Adrenal gland (tissue), 12 donors: Measurements from ENCODE around the gene VGLL4. TPM values are rescaled to one million over a fixed set of nuclear protein-coding genes. Genes with fewer than 3 reads are reported as not detected.
A peak's percentile ranks its signal among the peaks of the same experiment; 100 is the strongest.

ENCODE experiments used
- DNase-seq, 7 donors: peaks; one replicate each; pipeline ENCODE4 v3.0.0-alpha.2; 2019 to 2020
- H3K27ac ChIP-seq, 5 donors: fragments of 200-600 bp; sonication (generic) in 4 of 5; 1 replicate in 3 of 5; 2 replicates in 2 of 5; pipeline versions ENCODE4 v1.5.1 to v1.8.0; 2016 to 2020; ENCODE audit warnings: mild to moderate bottlenecking in 1 of 5
- H3K27me3 ChIP-seq: fragments of 200-600 bp; 2 replicates; pipeline ENCODE4 v1.8.0; 2021
- H3K36me3 ChIP-seq, 2 donors: fragments of 200-600 bp; replicated peaks in 1 of 2; 1 replicate in 1 of 2; 2 replicates in 1 of 2; pipeline versions ENCODE4 v1.5.1 to v1.8.0; 2018 to 2022
- H3K4me1 ChIP-seq, 2 donors: fragments of 200-600 bp; replicated peaks in 1 of 2; 1 replicate in 1 of 2; 2 replicates in 1 of 2; pipeline versions ENCODE4 v1.5.1 to v1.8.0; 2018 to 2021
- H3K4me3 ChIP-seq, 4 donors: fragments of 200-600 bp; sonication (generic) in 3 of 4; one replicate each; pipeline ENCODE4 v1.5.1; 2016 to 2018
- H3K9me3 ChIP-seq, 3 donors: fragments of 200-600 bp; sonication (generic) in 1 of 3; replicated peaks in 1 of 3; 1 replicate in 2 of 3; 2 replicates in 1 of 3; pipeline versions ENCODE4 v1.5.1 to v1.8.0; 2016 to 2021
- CTCF ChIP-seq, 6 experiments: fragments of 450-650 bp in 4 of 6; fragments of 200-600 bp in 2 of 6; sonication (generic) in 1 of 6; IDR thresholded peaks; 1 replicate in 5 of 6; 2 replicates in 1 of 6; pipeline versions ENCODE4 v1.5.1 to v1.8.0; 2016 to 2021; ENCODE audit warnings: antibody characterized with exemption in 6 of 6, mild to moderate bottlenecking in 2 of 6, moderate library complexity in 1 of 6
- POLR2A ChIP-seq, 2 donors: fragments of 450-650 bp; IDR thresholded peaks; one replicate each; pipeline ENCODE4 v1.6.1; 2017; ENCODE audit warnings: antibody characterized with exemption in 2 of 2, mild to moderate bottlenecking in 2 of 2, moderate library complexity in 1 of 2
- WGBS, 4 donors: extraction: QIAGEN DNeasy Blood & Tissue Kit in 2 of 4; methylation state at CpG; one replicate each; pipeline versions ENCODE4 v1.1.5 to v1.1.7; 2013 to 2017; 5-methylcytosine and 5-hydroxymethylcytosine counted together
- intact Hi-C, 2 donors: fragments of 100-400 bp; cut with DNase I; formaldehyde crosslinking; loops; one replicate each; pipeline versions ENCODE4 v1.14.1 to v1.15.0; 2022 to 2023
- polyA plus RNA-seq, 3 donors: library from polyadenylated mRNA; stranded (reverse); fragments of 200-250 nt in 2 of 3; fragments of 350-450 nt in 1 of 3; fragmentation: Illumina TruSeq in 1 of 3; extraction: RNeasy Lipid Tissue Mini Kit (QIAGEN cat#74804) in 1 of 3; gene quantifications; one replicate each; pipeline ENCODE4 v1.2.3, GENCODE V29; 2013 to 2014
- total RNA-seq, 9 donors: library from RNA; depleted of rRNA in 4 of 9; stranded (reverse); fragments of >200 nt in 4 of 9; fragments of 120-200 nt in 1 of 9; fragmentation: NEBNext Ultra II Directional in 1 of 9; extraction: Animal tissue kit (Norgen Biotek cat#: 25700) in 1 of 9; gene quantifications; one replicate each; pipeline versions ENCODE4 v1.1.0 to v1.2.4, GENCODE V29; 2013 to 2023
- donor health status: healthy with polysubstance abuse.
- donor health status: Bipolar disorder and iron deficiency.
- donor health status: DM: yes; HTN: yes; CAD: no.
- donor health status: DM: no; HTN: no; CAD: no.
- donor health status: DM: no; HTN: no; CAD: no.
- donor health status: DM: yes; HTN: yes; CAD: no.

VGLL4 gene
- total and polyA plus RNA-seq, 12 donors, result 38.3 to 153 (median 86.4) TPM

DNA sequence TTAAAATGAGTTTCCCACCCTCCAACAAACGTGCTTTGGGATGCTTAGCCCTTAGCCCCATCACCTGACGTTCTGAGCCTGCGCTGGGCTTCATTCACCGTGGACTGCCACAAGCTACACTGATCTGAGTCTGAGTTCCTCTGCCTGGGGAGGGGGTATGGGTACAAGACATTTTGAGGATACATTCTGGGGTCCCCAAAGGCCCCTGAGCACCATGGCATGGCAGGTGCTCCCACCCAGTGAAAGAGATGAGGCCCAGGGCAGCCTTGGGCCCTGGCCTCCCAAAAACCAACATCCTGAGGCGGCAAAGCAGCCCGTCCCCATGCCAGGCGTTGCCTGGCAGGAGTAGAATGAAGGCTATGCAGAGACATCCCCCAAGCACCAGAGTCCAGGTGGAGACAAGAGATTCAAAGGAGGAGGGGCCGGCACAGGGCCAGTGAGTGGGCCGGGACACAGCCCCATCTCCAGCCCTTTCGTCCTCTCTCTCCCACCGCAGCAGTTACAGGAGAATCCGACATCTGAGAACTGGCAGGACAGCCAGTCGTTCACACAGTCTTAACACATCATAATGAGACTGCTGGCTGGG lies 74.5 kb downstream of the VGLL4 start:
- Histone ChIP-seq H3K36me3 (peaks cover 0 to 15% of the 10 kb centered on the region in 2 donors), H3K9me3 (no peaks in the 10 kb centered on the region), H3K4me3 (no peak overlapping the region), H3K27ac (peak overlapping the region; percentile 75 to 99 (median 91)), H3K27me3 (no peaks in the 10 kb centered on the region), H3K4me1 (peaks cover 13 to 28% of the 10 kb centered on the region in 2 donors)
- TF ChIP-seq CTCF (IDR thresholded peaks at IDR 0.05) (no peak), POLR2A (IDR thresholded peaks at IDR 0.05) (no peak)
- no peak for DNase-seq
- WGBS, 4 donors, result 70 to 84% (median 79%) methylated on average over 4 to 13 of the region's 13 CpGs
- intact Hi-C loops, result no loop called here

DNA sequence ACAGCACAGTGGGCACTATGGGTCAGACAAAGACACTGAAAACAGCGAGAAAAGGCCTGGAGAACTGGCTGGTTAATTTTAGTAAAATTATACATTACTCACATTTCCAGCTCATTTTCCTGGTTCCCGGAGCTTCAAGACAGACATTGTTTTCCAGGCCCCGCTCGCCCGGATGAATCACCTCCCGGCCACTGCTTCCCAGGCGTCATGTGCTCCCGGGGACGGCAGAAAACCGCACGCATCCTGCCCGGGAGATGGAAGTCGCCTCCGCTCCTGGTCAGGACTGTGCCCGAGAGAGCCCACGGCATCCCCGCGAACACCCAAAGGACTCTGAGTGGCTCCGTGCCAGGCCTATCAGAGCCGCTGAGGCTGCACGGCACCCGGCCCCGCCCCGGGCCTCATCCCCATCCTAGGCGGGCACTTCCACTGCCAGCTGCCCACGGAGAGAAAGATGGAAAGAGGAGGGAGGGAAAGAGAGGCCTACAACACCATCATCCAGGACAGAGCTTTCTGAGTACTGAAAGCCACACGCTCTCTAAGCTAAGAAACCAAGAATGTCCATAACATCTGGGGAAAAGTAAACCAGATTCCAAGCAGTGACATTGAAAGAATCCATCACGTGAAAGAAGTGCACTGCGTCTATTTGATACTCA lies 75.1 kb downstream of the VGLL4 start:
- Histone ChIP-seq H3K27me3 (no peaks in the 10 kb centered on the region), H3K9me3 (no peaks in the 10 kb centered on the region), H3K36me3 (peaks cover 0 to 21% of the 10 kb centered on the region in 2 donors), H3K4me1 (peaks cover 13 to 28% of the 10 kb centered on the region in 2 donors), H3K27ac (peak overlapping the region; percentile 75 to 99 (median 91)), H3K4me3 (peak overlapping the region in 1 of 4 donors; percentile 16)
- TF ChIP-seq POLR2A (IDR thresholded peaks at IDR 0.05) (peak in 1 of 2 donors; percentile 66), CTCF (IDR thresholded peaks at IDR 0.05) (no peak)
- 41 to 47% (median 44%) methylated on average over 4 to 29 of the region's 29 CpGs for WGBS, 4 donors
- intact Hi-C loops, result no loop called here
- peak; percentile 85 to 94 (median 90) for DNase-seq

GRCh38 chr3:11567516-11568467 lies 75.9 kb downstream of the VGLL4 start:
- WGBS, 4 donors, result 69 to 88% (median 74%) methylated on average over 16 to 27 of the region's 27 CpGs
- DNase-seq, result peak; percentile 71 to 90 (median 87)
- H3K4me3 ChIP-seq, result peak overlapping the region in 1 of 4 donors; percentile 16
- peaks cover 0 to 28% of the 10 kb centered on the region in 2 donors for H3K36me3 ChIP-seq
- H3K4me1 ChIP-seq, result peaks cover 13 to 34% of the 10 kb centered on the region in 2 donors
- TF ChIP-seq CTCF (IDR thresholded peaks at IDR 0.05) (no peak), POLR2A (IDR thresholded peaks at IDR 0.05) (no peak)
- no peaks in the 10 kb centered on the region for H3K27me3 ChIP-seq
- intact Hi-C loops, result no loop called here
- peak overlapping the region; percentile 75 to 99 (median 91) for H3K27ac ChIP-seq
- H3K9me3 ChIP-seq, result no peaks in the 10 kb centered on the region

- DNase-seq, result peak in 1 of 7 donors; percentile 18
- Histone ChIP-seq H3K27me3 (no peaks in the 10 kb centered on the region), H3K4me3 (no peak overlapping the region), H3K36me3 (peaks cover 0 to 37% of the 10 kb centered on the region in 2 donors), H3K27ac (peak overlapping the region in 2 of 5 donors; percentile 97 to 99), H3K4me1 (peaks cover 13 to 35% of the 10 kb centered on the region in 2 donors), H3K9me3 (no peaks in the 10 kb centered on the region)
- no peak for TF ChIP-seq POLR2A (IDR thresholded peaks at IDR 0.05)
- no peak for TF ChIP-seq CTCF (IDR thresholded peaks at IDR 0.05)
- WGBS, 4 donors, result 84 to 91% (median 89%) methylated on average over 14 to 17 of the region's 17 CpGs
- intact Hi-C loops, result no loop called here
These were observed 76.8 kb downstream of the VGLL4 start for GRCh38 chr3:11566916-11567315.
